ENCODE measurements around the gene HOTAIR. TPM values are rescaled to one million over a fixed set of nuclear protein-coding genes. Genes with fewer than 3 reads are reported as not detected.

Gene HOTAIR
- total RNA-seq, 4 donors from 2014 or later, result 4.9 to 14.9 (median 9.7) TPM

DNA sequence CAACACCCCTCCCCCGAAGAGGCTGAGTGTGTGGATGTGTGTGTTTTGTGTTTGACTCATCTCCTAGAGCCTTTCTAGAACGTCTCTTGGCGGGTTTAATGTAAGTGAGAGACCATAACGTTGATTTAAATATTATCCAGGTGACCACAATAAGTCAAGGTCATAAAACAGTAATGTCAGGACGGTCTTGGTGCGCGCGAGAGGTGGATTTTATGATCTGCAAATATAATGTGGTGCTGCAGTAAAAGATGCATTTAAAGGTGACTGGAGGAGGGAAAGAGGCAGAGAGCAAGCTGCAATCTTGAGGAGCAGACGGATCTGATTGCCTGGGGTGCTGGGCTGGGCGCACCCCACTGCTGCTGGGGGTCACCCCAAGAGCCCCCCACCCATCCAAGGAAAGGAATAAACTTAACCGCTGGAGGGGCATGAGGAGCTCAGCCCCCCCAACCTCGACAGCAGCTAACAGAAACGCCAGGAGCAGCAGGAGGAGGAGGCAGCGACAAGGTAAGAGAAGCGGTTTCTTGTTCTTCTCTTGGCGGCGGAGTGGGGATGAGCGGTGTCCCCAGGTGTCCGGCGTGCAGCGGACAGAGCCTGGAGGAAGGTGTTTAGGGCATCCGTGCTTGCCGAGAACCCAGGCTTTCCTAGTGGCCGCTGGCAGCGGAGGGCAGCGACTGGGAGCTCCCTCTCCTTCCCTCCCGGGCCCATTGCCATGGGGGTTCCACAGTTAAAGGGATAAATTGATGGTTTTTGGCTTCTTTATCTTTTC is 15.7 kb upstream of the HOTAIR start:
- WGBS, 2 donors, result 31 to 42% methylated on average over 26 to 27 of the region's 27 CpGs
- no peak for TF ChIP-seq POLR2A (IDR thresholded peaks at IDR 0.05)
- TF ChIP-seq, protein P1, sequence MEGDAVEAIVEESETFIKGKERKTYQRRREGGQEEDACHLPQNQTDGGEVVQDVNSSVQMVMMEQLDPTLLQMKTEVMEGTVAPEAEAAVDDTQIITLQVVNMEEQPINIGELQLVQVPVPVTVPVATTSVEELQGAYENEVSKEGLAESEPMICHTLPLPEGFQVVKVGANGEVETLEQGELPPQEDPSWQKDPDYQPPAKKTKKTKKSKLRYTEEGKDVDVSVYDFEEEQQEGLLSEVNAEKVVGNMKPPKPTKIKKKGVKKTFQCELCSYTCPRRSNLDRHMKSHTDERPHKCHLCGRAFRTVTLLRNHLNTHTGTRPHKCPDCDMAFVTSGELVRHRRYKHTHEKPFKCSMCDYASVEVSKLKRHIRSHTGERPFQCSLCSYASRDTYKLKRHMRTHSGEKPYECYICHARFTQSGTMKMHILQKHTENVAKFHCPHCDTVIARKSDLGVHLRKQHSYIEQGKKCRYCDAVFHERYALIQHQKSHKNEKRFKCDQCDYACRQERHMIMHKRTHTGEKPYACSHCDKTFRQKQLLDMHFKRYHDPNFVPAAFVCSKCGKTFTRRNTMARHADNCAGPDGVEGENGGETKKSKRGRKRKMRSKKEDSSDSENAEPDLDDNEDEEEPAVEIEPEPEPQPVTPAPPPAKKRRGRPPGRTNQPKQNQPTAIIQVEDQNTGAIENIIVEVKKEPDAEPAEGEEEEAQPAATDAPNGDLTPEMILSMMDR (IDR thresholded peaks at IDR 0.05), result no peak
- no peak overlapping the region for H3K4me3 ChIP-seq (ENCODE audit: low read depth, poor library complexity, severe bottlenecking)
- no peak for DNase-seq (ENCODE audit: low spot score in 2 of 2)
- intact Hi-C loops (cut with DNase I; ENCODE audit: low total_unique reads), result no loop called here

DNA sequence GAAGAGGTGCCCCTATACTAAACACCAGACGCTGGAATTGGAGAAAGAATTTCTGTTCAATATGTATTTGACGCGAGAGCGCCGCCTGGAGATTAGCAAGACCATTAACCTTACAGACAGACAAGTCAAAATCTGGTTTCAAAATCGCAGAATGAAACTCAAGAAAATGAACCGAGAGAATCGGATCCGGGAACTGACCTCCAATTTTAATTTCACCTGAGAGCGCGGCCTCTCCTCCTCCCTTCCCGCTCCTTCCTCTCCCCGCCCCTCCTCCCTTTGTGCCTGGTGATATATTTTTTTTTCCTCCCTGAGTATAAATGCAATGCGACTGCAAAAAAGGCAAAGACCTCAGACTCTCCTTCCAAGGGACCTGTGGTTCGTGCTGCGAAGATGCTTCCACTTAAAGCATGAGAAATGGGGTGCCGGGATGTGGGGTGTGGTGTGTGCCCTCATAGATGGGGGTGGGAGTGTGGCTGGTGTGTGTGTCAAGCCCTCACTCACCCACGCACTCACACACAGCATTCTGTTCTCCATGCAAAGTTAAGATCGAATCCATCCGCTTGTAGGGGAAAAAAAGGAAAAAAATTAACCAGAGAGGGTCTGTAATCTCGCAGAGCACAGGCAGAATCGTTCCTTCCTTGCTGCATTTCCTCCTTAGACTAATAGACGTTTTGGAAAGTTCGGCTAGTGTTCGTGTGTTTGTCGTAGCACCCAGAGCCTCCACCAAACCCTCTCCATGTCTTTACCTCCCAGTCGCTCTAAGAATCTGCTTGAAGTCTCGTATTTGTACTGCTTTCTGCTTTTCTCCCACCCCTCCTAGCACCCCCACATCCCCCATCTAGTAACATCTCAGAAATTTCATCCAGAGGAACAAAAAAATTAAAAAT is 14.7 kb upstream of the HOTAIR start:
- WGBS, 2 donors, result 5 to 13% methylated on average over 28 of the region's 28 CpGs
- no peak overlapping the region for H3K4me3 ChIP-seq (ENCODE audit: low read depth, poor library complexity, severe bottlenecking)
- intact Hi-C loops (cut with DNase I; ENCODE audit: low total_unique reads), result no loop called here
- no peak for DNase-seq (ENCODE audit: low spot score in 2 of 2)
- TF ChIP-seq, protein P1 (IDR thresholded peaks at IDR 0.05), result no peak
- TF ChIP-seq POLR2A (IDR thresholded peaks at IDR 0.05), result no peak

DNA sequence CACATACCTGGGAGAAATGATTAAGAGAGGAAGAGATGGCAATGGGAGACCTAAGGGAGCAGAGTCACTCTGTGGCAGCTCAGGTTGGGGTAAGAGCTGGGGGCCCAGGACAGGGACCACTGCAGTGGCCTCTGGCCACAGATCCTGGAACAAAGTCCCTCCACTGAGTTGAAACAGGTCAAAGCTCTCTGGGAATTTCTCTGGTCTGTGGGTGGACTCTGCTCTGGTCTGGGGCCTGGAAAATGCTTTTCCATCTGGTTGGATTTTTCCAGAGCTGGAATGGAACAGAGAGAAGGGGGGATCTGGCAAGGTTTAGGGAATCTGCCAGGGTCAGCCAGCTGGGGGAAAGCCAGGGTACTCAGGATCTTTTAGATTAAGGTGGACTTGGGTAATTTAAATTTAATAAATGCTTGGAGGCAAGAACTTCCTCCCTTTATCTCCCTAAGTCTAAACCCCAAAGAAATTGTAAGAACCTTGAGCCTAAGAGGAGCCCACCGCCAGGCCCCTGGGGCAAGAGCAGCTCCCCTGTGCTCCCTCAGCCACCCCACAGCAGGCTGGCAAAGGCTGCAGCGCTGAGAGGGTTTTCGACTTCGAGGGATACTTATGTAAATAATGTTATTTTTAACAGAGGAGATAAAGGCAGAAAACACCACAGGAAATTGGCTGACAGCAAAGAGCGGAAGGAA is 13.9 kb upstream of the HOTAIR start:
- WGBS, 2 donors, result 4 to 8% methylated on average over 5 of the region's 5 CpGs
- intact Hi-C loops (cut with DNase I; ENCODE audit: low total_unique reads), result no loop called here
- TF ChIP-seq, protein P1 (IDR thresholded peaks at IDR 0.05), result no peak
- no peak for TF ChIP-seq POLR2A (IDR thresholded peaks at IDR 0.05)
- no peak for DNase-seq (ENCODE audit: low spot score in 2 of 2)
- no peak overlapping the region for H3K4me3 ChIP-seq (ENCODE audit: low read depth, poor library complexity, severe bottlenecking)

DNA sequence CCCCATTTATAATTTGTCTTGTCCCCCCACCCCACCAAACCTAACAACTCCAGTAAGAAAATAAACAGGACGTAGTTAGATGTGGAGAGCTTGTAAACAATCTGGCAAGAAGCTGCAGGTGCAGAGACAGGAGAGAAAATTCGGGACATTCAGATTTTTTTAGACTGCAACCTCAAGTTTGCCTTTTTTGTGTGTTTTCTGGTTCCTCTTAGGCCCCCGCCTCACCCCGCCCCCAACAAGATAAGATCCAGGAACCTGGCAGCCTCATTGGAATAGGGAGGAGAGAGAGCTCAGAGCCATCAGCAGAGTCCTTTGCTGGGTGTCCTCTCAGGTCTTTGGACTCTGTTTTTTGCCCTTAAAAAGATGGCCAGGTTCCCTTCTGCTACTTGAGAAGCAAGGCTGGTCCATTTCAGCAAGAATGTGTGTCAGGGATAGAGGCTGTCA is 13.1 kb upstream of the HOTAIR start:
- TF ChIP-seq, protein P1 (IDR thresholded peaks at IDR 0.05), result no peak
- no peak for TF ChIP-seq POLR2A (IDR thresholded peaks at IDR 0.05)
- no peak for DNase-seq (ENCODE audit: low spot score in 2 of 2)
- intact Hi-C loops (cut with DNase I; ENCODE audit: low total_unique reads), result no loop called here
- H3K4me3 ChIP-seq (ENCODE audit: low read depth, poor library complexity, severe bottlenecking), result no peak overlapping the region
- WGBS, 2 donors, result 14 to 15% methylated on average over 4 of the region's 4 CpGs

DNA sequence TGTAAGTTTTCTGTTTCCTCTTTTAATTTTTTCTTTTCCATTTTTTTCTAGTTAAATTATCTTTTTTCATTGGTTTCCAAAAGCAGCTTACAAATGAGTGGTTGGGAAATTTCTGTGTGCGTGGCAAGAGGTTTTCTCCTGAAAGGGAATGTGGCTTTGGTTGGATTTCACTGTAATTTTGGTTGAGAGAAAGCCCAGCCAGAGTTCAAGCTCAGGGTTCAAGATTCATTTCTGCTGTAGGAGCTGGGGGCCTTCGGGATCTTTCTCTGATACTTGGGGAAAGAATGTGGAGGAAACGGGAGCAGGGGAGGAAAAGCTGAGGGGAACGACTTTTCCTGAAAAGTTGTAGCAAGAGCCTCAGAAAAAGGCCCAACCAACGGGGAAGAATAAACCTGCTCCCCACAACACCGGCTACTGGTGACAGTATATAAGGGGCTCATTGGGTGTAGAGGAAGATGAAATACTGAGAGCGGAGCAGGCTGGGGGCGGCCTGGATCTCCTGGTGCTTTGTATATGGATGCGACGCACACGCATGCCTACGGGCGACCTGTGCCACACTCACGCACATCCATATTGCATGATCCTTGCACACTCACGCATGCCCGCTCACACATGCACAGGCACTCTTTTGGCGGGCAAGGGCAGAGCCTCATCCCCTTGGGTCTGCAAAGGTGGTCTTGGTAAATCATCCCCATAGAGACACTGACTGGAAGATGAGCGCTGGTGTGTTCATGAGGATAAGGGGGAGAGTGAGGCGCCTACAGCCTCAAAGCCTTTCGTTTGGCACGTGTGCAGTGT is 12.1 kb upstream of the HOTAIR start:
- intact Hi-C loops (cut with DNase I; ENCODE audit: low total_unique reads), result no loop called here
- no peak overlapping the region for H3K4me3 ChIP-seq (ENCODE audit: low read depth, poor library complexity, severe bottlenecking)
- WGBS, 2 donors, result 13 to 21% methylated on average over 21 of the region's 21 CpGs
- DNase-seq (ENCODE audit: low spot score in 2 of 2), result no peak
- TF ChIP-seq, protein P1 (IDR thresholded peaks at IDR 0.05), result no peak
- no peak for TF ChIP-seq POLR2A (IDR thresholded peaks at IDR 0.05)
